ENCODE results near the gene CNKSR1. TPM values are rescaled to one million over a fixed set of nuclear protein-coding genes. Genes with fewer than 3 reads are reported as not detected.
"Not testable (repeated sequence)": the region's sequence is repeated elsewhere in the genome, so short reads cannot be mapped to it uniquely, and the experiment has no call there.

The CNKSR1 gene
- total RNA-seq, 1 donor from 2014 or later = not detected

GRCh38 chr1:26225033-26225831, 47.9 kb downstream of the CNKSR1 start:
- DNase-seq (ENCODE audit: low read depth in 2 of 2) = peak; percentile 37 to 49

GRCh38 chr1:26230682-26231081, 53.4 kb downstream of the CNKSR1 start:
- DNase-seq (ENCODE audit: low read depth in 2 of 2) = not testable (repeated sequence)

- DNase-seq (ENCODE audit: low read depth in 2 of 2) = peak; percentile 99
Measured at GRCh38 chr1:26233903-26234643, 56.8 kb downstream of the CNKSR1 start, which contains the start of gene CEP85. TSS of gene CEP85 (plus strand) at chr1:26234200. CDS start at chr1:26239784, 5,584 bp downstream.

- DNase-seq (ENCODE audit: low read depth in 2 of 2) = peak; percentile 22 to 38
Measured at GRCh38 chr1:26234644-26235370, 57.5 kb downstream of the CNKSR1 start.

GRCh38 chr1:26237230-26237966, 60.1 kb downstream of the CNKSR1 start:
- DNase-seq (ENCODE audit: low read depth in 2 of 2) = peak; percentile 49 to 53

Other genes with a start within 250 kb of the CNKSR1 start
- gene PAFAH2, start 179.4 kb upstream of the CNKSR1 start, total RNA-seq = 9.2 and 32.7 TPM in 2 replicates
- under 0.01 TPM in 2 replicates for gene EXTL1, start 155.7 kb upstream of the CNKSR1 start, total RNA-seq
- gene SLC30A2, start 131.4 kb upstream of the CNKSR1 start, total RNA-seq = not detected in 2 replicates
- gene TRIM63, start 109.9 kb upstream of the CNKSR1 start, total RNA-seq = under 0.01 TPM in 1 of 2 replicates, not detected in the other
- 3.7 and 4.2 TPM in 2 replicates for gene PDIK1L, start 65.7 kb upstream of the CNKSR1 start, total RNA-seq
- gene FAM110D, start 18.4 kb upstream of the CNKSR1 start, total RNA-seq = 4.8 and 6.0 TPM in 2 replicates
- gene C1orf232, start 8.5 kb upstream of the CNKSR1 start, total RNA-seq = not detected in 2 replicates
- 28.8 and 29.2 TPM in 2 replicates for gene ZNF593, start 7.6 kb upstream of the CNKSR1 start, total RNA-seq
- not detected in 2 replicates for gene ZNF593OS, start 5.7 kb upstream of the CNKSR1 start, total RNA-seq
- gene CATSPER4, start 13.1 kb downstream of the CNKSR1 start, total RNA-seq = not detected in 2 replicates
- gene CEP85, start 56.7 kb downstream of the CNKSR1 start, total RNA-seq = 4.2 and 4.8 TPM in 2 replicates
- 16.5 and 17.4 TPM in 2 replicates for gene SH3BGRL3, start 102.6 kb downstream of the CNKSR1 start, total RNA-seq
- gene UBXN11, start 129.1 kb downstream of the CNKSR1 start, total RNA-seq = 0.87 and 1.2 TPM in 2 replicates
- not detected in 2 replicates for gene CD52, start 140.5 kb downstream of the CNKSR1 start, total RNA-seq
- gene CRYBG2, start 176.6 kb downstream of the CNKSR1 start, total RNA-seq = 0.44 TPM in 1 of 2 replicates, not detected in the other
- not detected in 2 replicates for gene ZNF683, start 195.3 kb downstream of the CNKSR1 start, total RNA-seq
- not detected in 2 replicates for gene LIN28A, start 233.3 kb downstream of the CNKSR1 start, total RNA-seq